ENCODE results near the gene BCLAF3.

DNA sequence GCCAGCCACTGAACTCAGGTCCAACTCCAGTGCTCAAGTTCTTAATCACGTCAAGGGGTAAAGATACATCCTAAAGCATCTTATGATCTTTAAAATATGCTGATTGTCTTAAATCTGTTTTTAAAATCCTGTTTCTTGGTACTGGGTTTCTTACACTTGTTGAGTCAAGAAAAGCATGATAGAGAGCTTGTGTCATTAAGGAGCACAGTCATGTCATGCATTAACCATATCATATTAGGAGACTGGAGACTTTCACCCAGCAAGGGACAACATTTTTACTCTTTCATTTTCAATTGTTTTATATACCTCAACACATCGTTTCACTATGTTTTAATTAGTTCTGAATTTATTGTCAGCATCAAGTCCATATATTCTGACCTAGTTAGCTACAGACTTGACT is 41.5 kb downstream of the BCLAF3 start:
- no peak for TF ChIP-seq POLR2A (IDR thresholded peaks at IDR 0.05)
- TF ChIP-seq, protein P1, sequence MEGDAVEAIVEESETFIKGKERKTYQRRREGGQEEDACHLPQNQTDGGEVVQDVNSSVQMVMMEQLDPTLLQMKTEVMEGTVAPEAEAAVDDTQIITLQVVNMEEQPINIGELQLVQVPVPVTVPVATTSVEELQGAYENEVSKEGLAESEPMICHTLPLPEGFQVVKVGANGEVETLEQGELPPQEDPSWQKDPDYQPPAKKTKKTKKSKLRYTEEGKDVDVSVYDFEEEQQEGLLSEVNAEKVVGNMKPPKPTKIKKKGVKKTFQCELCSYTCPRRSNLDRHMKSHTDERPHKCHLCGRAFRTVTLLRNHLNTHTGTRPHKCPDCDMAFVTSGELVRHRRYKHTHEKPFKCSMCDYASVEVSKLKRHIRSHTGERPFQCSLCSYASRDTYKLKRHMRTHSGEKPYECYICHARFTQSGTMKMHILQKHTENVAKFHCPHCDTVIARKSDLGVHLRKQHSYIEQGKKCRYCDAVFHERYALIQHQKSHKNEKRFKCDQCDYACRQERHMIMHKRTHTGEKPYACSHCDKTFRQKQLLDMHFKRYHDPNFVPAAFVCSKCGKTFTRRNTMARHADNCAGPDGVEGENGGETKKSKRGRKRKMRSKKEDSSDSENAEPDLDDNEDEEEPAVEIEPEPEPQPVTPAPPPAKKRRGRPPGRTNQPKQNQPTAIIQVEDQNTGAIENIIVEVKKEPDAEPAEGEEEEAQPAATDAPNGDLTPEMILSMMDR (IDR thresholded peaks at IDR 0.05): no peak
